SK-N-SH (cell line): ENCODE measurements around the gene TAMALIN.

Experiments used
- EP300 ChIP-seq, 2 experiments: IDR thresholded peaks; 2 replicates each; pipeline versions ENCODE4 v1.4.0 to v1.6.1; 2012; ENCODE audit warnings: borderline replicate concordance in 1 of 2, low read depth in 1 of 2, low read length in 1 of 2
- GATA2 ChIP-seq: sonication (generic); formaldehyde crosslinking; IDR thresholded peaks from 2 replicates; pipeline ENCODE4 v1.5.0; 2020; ENCODE audit warnings: mild to moderate bottlenecking, missing genetic modification reagents
- NFIC ChIP-seq: IDR thresholded peaks from 2 replicates; pipeline ENCODE4 v1.4.0; 2012; ENCODE audit warnings: borderline replicate concordance
- NRF1 ChIP-seq: IDR thresholded peaks from 2 replicates; pipeline ENCODE4 v1.6.1; 2012; ENCODE audit warnings: low read depth, mild to moderate bottlenecking, low read length
- RAD21 ChIP-seq: IDR thresholded peaks from 2 replicates; pipeline ENCODE4 v1.6.1; 2012; ENCODE audit warnings: mild to moderate bottlenecking, low read length
- TAF1 ChIP-seq: IDR thresholded peaks from 2 replicates; pipeline ENCODE4 v1.6.1; 2012; ENCODE audit warnings: low read depth, mild to moderate bottlenecking, low read length, moderate library complexity, borderline replicate concordance
- TCF12 ChIP-seq: IDR thresholded peaks from 2 replicates; pipeline ENCODE4 v1.4.0; 2012
- YY1 ChIP-seq: IDR thresholded peaks from 2 replicates; pipeline ENCODE4 v1.4.0; 2012; ENCODE audit warnings: low read depth, mild to moderate bottlenecking
- TF ChIP-seq, protein P1 (sequence below): fragments of 200-600 bp; sonication (generic); IDR thresholded peaks from 2 replicates; pipeline ENCODE4 v1.6.1; 2017; ENCODE audit warnings: antibody characterized with exemption, mild to moderate bottlenecking, moderate library complexity
- TF ChIP-seq, protein P2 (sequence below): IDR thresholded peaks from 2 replicates; pipeline ENCODE4 v1.4.0; 2012; ENCODE audit warnings: low read depth, borderline replicate concordance
- TF ChIP-seq, protein P3 (sequence below): IDR thresholded peaks from 2 replicates; pipeline ENCODE4 v1.4.0; 2012; ENCODE audit warnings: low read depth, borderline replicate concordance
- TF ChIP-seq, protein P4 (sequence below): IDR thresholded peaks from 2 replicates; pipeline ENCODE4 v1.6.1; 2012; ENCODE audit warnings: mild to moderate bottlenecking, low read depth, low read length, moderate library complexity

DNA sequence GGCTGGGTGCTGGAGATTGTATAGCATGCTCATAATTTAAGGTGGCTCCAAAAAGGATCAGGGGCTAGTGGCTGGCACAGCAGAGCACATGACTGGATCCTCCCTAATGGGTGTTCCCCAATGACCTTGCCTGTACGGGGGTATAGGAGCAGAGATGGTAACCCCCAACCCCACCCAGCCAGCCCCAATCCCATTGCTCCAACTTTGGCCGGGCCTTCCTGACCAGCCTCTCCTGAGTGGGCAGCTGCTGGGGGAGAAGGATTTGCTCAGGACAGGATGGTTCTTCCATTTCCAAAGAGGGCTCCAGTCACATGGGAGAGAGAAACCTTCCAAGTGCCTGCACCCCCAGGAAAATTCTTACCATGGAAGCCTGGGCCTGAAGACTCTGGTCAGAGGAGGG, 29.2 kb downstream of the TAMALIN start:
- TF ChIP-seq, protein P1, sequence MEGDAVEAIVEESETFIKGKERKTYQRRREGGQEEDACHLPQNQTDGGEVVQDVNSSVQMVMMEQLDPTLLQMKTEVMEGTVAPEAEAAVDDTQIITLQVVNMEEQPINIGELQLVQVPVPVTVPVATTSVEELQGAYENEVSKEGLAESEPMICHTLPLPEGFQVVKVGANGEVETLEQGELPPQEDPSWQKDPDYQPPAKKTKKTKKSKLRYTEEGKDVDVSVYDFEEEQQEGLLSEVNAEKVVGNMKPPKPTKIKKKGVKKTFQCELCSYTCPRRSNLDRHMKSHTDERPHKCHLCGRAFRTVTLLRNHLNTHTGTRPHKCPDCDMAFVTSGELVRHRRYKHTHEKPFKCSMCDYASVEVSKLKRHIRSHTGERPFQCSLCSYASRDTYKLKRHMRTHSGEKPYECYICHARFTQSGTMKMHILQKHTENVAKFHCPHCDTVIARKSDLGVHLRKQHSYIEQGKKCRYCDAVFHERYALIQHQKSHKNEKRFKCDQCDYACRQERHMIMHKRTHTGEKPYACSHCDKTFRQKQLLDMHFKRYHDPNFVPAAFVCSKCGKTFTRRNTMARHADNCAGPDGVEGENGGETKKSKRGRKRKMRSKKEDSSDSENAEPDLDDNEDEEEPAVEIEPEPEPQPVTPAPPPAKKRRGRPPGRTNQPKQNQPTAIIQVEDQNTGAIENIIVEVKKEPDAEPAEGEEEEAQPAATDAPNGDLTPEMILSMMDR, result no peak
- no peak for TF ChIP-seq NFIC
- TF ChIP-seq TCF12, result no peak
- no peak for TF ChIP-seq RAD21
- TF ChIP-seq NRF1, result no peak
- TF ChIP-seq, protein P2, sequence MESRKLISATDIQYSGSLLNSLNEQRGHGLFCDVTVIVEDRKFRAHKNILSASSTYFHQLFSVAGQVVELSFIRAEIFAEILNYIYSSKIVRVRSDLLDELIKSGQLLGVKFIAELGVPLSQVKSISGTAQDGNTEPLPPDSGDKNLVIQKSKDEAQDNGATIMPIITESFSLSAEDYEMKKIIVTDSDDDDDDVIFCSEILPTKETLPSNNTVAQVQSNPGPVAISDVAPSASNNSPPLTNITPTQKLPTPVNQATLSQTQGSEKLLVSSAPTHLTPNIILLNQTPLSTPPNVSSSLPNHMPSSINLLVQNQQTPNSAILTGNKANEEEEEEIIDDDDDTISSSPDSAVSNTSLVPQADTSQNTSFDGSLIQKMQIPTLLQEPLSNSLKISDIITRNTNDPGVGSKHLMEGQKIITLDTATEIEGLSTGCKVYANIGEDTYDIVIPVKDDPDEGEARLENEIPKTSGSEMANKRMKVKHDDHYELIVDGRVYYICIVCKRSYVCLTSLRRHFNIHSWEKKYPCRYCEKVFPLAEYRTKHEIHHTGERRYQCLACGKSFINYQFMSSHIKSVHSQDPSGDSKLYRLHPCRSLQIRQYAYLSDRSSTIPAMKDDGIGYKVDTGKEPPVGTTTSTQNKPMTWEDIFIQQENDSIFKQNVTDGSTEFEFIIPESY, result no peak
- TF ChIP-seq, protein P3, sequence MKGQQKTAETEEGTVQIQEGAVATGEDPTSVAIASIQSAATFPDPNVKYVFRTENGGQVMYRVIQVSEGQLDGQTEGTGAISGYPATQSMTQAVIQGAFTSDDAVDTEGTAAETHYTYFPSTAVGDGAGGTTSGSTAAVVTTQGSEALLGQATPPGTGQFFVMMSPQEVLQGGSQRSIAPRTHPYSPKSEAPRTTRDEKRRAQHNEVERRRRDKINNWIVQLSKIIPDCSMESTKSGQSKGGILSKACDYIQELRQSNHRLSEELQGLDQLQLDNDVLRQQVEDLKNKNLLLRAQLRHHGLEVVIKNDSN, result no peak
- TF ChIP-seq, protein P4, sequence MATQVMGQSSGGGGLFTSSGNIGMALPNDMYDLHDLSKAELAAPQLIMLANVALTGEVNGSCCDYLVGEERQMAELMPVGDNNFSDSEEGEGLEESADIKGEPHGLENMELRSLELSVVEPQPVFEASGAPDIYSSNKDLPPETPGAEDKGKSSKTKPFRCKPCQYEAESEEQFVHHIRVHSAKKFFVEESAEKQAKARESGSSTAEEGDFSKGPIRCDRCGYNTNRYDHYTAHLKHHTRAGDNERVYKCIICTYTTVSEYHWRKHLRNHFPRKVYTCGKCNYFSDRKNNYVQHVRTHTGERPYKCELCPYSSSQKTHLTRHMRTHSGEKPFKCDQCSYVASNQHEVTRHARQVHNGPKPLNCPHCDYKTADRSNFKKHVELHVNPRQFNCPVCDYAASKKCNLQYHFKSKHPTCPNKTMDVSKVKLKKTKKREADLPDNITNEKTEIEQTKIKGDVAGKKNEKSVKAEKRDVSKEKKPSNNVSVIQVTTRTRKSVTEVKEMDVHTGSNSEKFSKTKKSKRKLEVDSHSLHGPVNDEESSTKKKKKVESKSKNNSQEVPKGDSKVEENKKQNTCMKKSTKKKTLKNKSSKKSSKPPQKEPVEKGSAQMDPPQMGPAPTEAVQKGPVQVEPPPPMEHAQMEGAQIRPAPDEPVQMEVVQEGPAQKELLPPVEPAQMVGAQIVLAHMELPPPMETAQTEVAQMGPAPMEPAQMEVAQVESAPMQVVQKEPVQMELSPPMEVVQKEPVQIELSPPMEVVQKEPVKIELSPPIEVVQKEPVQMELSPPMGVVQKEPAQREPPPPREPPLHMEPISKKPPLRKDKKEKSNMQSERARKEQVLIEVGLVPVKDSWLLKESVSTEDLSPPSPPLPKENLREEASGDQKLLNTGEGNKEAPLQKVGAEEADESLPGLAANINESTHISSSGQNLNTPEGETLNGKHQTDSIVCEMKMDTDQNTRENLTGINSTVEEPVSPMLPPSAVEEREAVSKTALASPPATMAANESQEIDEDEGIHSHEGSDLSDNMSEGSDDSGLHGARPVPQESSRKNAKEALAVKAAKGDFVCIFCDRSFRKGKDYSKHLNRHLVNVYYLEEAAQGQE, result no peak
- TF ChIP-seq YY1, result no peak
- no peak for TF ChIP-seq EP300 (IDR thresholded peaks at IDR 0.05; ENCODE audit: borderline replicate concordance in 1 of 2, low read depth in 1 of 2, low read length in 1 of 2)
- no peak for TF ChIP-seq TAF1
- TF ChIP-seq GATA2 (CRISPR knock-in tag), result no peak
